Neural cell (in vitro differentiated cells): ENCODE results near the gene COL19A1. TPM values are rescaled to one million over a fixed set of nuclear protein-coding genes. Genes with fewer than 3 reads are reported as not detected.
A peak's percentile ranks its signal among the peaks of the same experiment; 100 is the strongest.

ENCODE experiments used
- H2AFZ ChIP-seq: fragments of 200-600, 300-800 bp; sonication (generic), shearing (Covaris generic); 2 replicates; pipeline ENCODE4 v1.6.0; 2014; ENCODE audit warnings: low read depth, mild to moderate bottlenecking, antibody characterized with exemption, low read length, moderate library complexity
- H3F3A ChIP-seq: fragments of 200-600 bp; shearing (Covaris generic); 2 replicates; pipeline ENCODE4 v1.6.1; 2016; ENCODE audit warnings: mild to moderate bottlenecking, moderate library complexity, mixed read lengths, antibody characterized with exemption, low read length; ENCODE audit not compliant: insufficient read depth, poor library complexity, severe bottlenecking
- H3K27ac ChIP-seq: fragments of 200-600, 300-800 bp; sonication (generic), shearing (Covaris generic); 2 replicates; pipeline ENCODE4 v1.5.1; 2014; ENCODE audit warnings: mild to moderate bottlenecking, low read length, moderate library complexity
- H3K27me3 ChIP-seq: fragments of 300-800, 200-600 bp; sonication (generic), shearing (Covaris generic); 2 replicates; pipeline ENCODE4 v1.6.0; 2014; ENCODE audit warnings: mild to moderate bottlenecking, low read depth, low read length, moderate library complexity; ENCODE audit not compliant: insufficient read depth
- H3K36me3 ChIP-seq: fragments of 300-800, 200-600 bp; sonication (generic), shearing (Covaris generic); 2 replicates; pipeline ENCODE4 v1.5.1; 2014; ENCODE audit warnings: mild to moderate bottlenecking, antibody characterized with exemption, low read length, moderate library complexity; ENCODE audit not compliant: insufficient read depth
- H3K4me2 ChIP-seq: fragments of 300-800, 200-600 bp; sonication (generic), shearing (Covaris generic); 2 replicates; pipeline ENCODE4 v1.6.0; 2014; ENCODE audit warnings: mild to moderate bottlenecking, low read length
- H3K4me3 ChIP-seq: fragments of 300-800, 200-600 bp; sonication (generic), shearing (Covaris generic); 2 replicates; pipeline ENCODE4 v1.5.1; 2014; ENCODE audit warnings: mild to moderate bottlenecking, low read length, moderate library complexity
- H3K79me2 ChIP-seq: fragments of 200-600 bp; shearing (Covaris generic); replicated peaks from 2 replicates; pipeline ENCODE4 v1.6.0; 2014; ENCODE audit warnings: mild to moderate bottlenecking, low read length, moderate library complexity; ENCODE audit not compliant: insufficient read depth
- H3K9ac ChIP-seq: fragments of 300-800, 200-600 bp; sonication (generic), shearing (Covaris generic); 2 replicates; pipeline ENCODE4 v1.6.1; 2016; ENCODE audit warnings: mild to moderate bottlenecking, low read length, mixed read lengths
- H3K9me2 ChIP-seq: fragments of 200-600 bp; shearing (Covaris generic); 2 replicates; pipeline ENCODE4 v1.6.1; 2016; ENCODE audit warnings: mild to moderate bottlenecking, low read length, mixed read lengths; ENCODE audit not compliant: insufficient read depth
- H3K9me3 ChIP-seq: fragments of 200-600, 300-800 bp; sonication (generic), shearing (Covaris generic); 2 replicates; pipeline ENCODE4 v1.6.1; 2016; ENCODE audit warnings: mild to moderate bottlenecking, mixed run types, low read length, moderate library complexity, mixed read lengths
- H4K20me1 ChIP-seq: fragments of 200-600 bp; shearing (Covaris generic); 2 replicates; pipeline ENCODE4 v1.6.1; 2016; ENCODE audit warnings: mild to moderate bottlenecking, mixed run types; ENCODE audit not compliant: insufficient read depth
- CTCF ChIP-seq: fragments of 450-650 bp; IDR thresholded peaks from 2 replicates; pipeline ENCODE4 v1.5.1; 2014; ENCODE audit warnings: antibody characterized with exemption, mild to moderate bottlenecking, moderate library complexity; ENCODE audit not compliant: poor library complexity, severe bottlenecking
- EP300 ChIP-seq: fragments of 450-650 bp; conservative IDR thresholded peaks from 2 replicates; pipeline ENCODE4 v1.6.1; 2014; ENCODE audit warnings: antibody characterized with exemption, mild to moderate bottlenecking, moderate library complexity; ENCODE audit not compliant: poor library complexity, severe bottlenecking
- EZH2 ChIP-seq: fragments of 200-600, 300-800 bp; shearing (Covaris generic), sonication (generic); IDR thresholded peaks from 2 replicates; pipeline ENCODE4 v1.6.1; 2014; ENCODE audit warnings: antibody characterized with exemption, low read length, borderline replicate concordance, mild to moderate bottlenecking; ENCODE audit not compliant: insufficient read depth, poor library complexity, severe bottlenecking
- MXI1 ChIP-seq: fragments of 450-650 bp; conservative IDR thresholded peaks from 2 replicates; pipeline ENCODE4 v1.6.1; 2014; ENCODE audit warnings: antibody characterized with exemption, mild to moderate bottlenecking; ENCODE audit not compliant: poor library complexity, severe bottlenecking
- POLR2AphosphoS5 ChIP-seq: IDR thresholded peaks from 2 replicates; pipeline ENCODE4 v1.6.1; 2012
- RAD21 ChIP-seq: fragments of 450-650 bp; conservative IDR thresholded peaks from 2 replicates; pipeline ENCODE4 v1.6.1; 2014; ENCODE audit warnings: antibody characterized with exemption, mild to moderate bottlenecking, moderate library complexity
- REST ChIP-seq: IDR thresholded peaks from 2 replicates; pipeline ENCODE4 v1.6.1; 2012; ENCODE audit warnings: borderline replicate concordance
- SMC3 ChIP-seq: fragments of 450-650 bp; conservative IDR thresholded peaks from 2 replicates; pipeline ENCODE4 v1.6.1; 2014; ENCODE audit warnings: antibody characterized with exemption, mild to moderate bottlenecking, moderate library complexity; ENCODE audit not compliant: poor library complexity
- TAF1 ChIP-seq: IDR thresholded peaks from 2 replicates; pipeline ENCODE4 v1.6.1; 2012; ENCODE audit warnings: low read depth
- polyA plus RNA-seq: library from polyadenylated mRNA; depleted of rRNA; stranded (reverse); fragments of >200 nt; gene quantifications from 2 replicates; pipeline ENCODE4 v1.2.3, GENCODE V29; 2014

COL19A1 gene
- polyA plus RNA-seq, 1 donor from 2014 or later = 0.24 TPM

GRCh38 chr6:69868252-69868804 lies 2.0 kb downstream of the COL19A1 start:
- no peak overlapping the region for H3K9ac ChIP-seq
- no peak overlapping the region for H3K27ac ChIP-seq
- H3K4me3 ChIP-seq = peak overlapping the region; percentile 76
- no peaks in the 10 kb centered on the region for H3K79me2 ChIP-seq
- no peaks in the 10 kb centered on the region for H3K36me3 ChIP-seq
- no peaks in the 10 kb centered on the region for H4K20me1 ChIP-seq
- TF ChIP-seq RAD21 (no peak), EZH2 (no peak), REST (no peak), MXI1 (no peak), TAF1 (no peak), EP300 (no peak), CTCF (no peak), POLR2AphosphoS5 (no peak), SMC3 (no peak)
- H3K27me3 ChIP-seq = peaks cover 38% of the 10 kb centered on the region
- H3K9me2 ChIP-seq = no peaks in the 10 kb centered on the region
- H2AFZ ChIP-seq = no peak overlapping the region
- peak overlapping the region; percentile 59 for H3K4me2 ChIP-seq
- no peaks in the 10 kb centered on the region for H3K9me3 ChIP-seq
- no peaks in the 10 kb centered on the region for H3F3A ChIP-seq

GRCh38 chr6:69868961-69869360 lies 2.6 kb downstream of the COL19A1 start:
- Histone ChIP-seq H3K4me3 (no peak overlapping the region), H3K9me3 (no peaks in the 10 kb centered on the region), H3K79me2 (no peaks in the 10 kb centered on the region), H2AFZ (no peak overlapping the region), H3K4me2 (no peak overlapping the region), H3K9ac (no peak overlapping the region), H3F3A (no peaks in the 10 kb centered on the region), H4K20me1 (no peaks in the 10 kb centered on the region), H3K27ac (no peak overlapping the region), H3K36me3 (no peaks in the 10 kb centered on the region), H3K27me3 (peaks cover 38% of the 10 kb centered on the region), H3K9me2 (no peaks in the 10 kb centered on the region)
- TF ChIP-seq MXI1 (no peak), TAF1 (no peak), POLR2AphosphoS5 (no peak), EZH2 (no peak), SMC3 (no peak), CTCF (no peak), RAD21 (no peak), EP300 (no peak), REST (no peak)
